Measurements from ENCODE around the gene SPPL3.

SPPL3 gene

GRCh38 chr12:120879102-120879501, 25.1 kb downstream of the SPPL3 start:
- no peak for DNase-seq (ENCODE audit: low read depth in 3 of 3, low spot score in 1 of 3)

- no peak for DNase-seq (ENCODE audit: low read depth in 3 of 3, low spot score in 1 of 3)
Observed at GRCh38 chr12:120874547-120875245, 29.5 kb downstream of the SPPL3 start.

DNA sequence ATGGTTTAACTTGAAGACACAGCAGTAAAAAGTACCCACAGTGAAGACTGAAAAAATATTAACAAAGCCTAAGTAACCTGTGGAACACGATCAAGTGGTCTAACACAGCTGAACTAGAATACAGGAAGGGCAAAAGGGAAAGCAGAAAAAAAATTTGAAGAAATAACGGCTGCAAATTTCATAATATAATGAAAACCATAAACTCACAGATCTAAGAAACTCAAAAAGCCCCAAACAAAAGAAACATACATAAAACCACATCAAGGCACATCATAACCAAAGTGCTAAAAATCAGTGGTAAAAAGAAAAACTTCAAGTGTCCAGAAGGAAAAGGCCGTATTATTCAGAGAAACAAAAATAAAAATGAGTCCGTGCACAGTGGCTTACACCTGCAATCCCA, 30.9 kb downstream of the SPPL3 start:
- DNase-seq (ENCODE audit: low read depth in 3 of 3, low spot score in 1 of 3), result no peak

DNA sequence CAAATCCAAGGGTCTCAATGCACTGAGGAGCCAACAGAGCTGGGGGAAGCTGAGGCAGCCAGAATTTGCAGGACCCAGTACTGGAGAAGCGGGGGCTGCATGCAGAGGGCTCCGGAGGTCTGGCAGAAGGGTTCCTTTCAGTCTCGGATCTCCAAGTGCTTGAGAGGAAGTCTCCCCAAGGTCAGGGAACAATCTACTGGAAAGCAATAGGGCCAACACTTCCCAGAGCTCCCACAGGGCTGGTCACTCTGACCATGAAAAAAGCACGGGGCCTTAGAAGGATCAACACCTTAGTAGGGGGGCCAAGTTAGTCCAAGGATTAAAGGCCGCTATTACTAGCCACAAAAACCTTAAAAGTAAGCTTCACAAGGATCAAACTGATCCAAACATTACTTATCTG, 31.7 kb downstream of the SPPL3 start:
- no peak for DNase-seq (ENCODE audit: low read depth in 3 of 3, low spot score in 1 of 3)

- DNase-seq (ENCODE audit: low read depth in 3 of 3, low spot score in 1 of 3), result no peak
Observed at GRCh38 chr12:120870415-120870814, 33.7 kb downstream of the SPPL3 start.

DNA sequence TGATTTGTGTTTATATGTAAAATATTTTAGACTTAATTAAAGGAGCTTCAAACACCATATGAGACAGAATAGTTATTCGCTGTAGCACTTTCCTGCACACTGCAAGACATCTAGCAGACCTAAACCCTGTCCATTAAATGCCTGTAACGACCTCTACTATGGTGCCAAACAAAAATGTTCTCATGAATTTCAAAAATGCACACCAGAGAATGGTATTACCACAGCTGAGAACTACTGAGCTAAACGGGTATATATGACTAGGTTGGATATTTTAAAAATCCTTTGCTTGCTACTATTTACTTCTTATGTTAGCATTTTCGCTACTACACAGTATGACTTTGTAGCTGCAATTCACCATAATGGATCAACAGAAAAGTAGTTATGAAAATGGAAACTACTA, 34.8 kb downstream of the SPPL3 start:
- no peak for DNase-seq (ENCODE audit: low read depth in 3 of 3, low spot score in 1 of 3)

- DNase-seq (ENCODE audit: low read depth in 3 of 3, low spot score in 1 of 3), result no peak
Observed at GRCh38 chr12:120866108-120866507, 38.0 kb downstream of the SPPL3 start.

DNA sequence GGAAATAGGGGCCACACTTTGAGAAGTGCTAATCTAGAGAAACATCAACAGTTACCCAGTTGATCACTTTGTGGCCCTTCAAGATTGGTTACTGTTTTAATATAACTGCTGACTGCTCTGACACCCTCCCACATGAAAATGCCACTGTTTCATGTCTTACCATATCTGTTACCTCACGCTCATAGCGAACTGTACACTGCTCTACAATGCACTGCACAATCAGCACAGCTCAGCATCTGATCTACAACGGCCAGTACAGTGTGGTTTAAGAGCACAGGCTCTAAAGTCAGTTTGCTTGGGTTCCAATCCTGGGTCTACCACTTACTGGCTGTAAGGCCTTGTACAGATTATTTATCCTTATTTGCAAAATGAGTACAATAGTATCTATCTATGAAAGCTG, 39.1 kb downstream of the SPPL3 start:
- DNase-seq (ENCODE audit: low read depth in 3 of 3, low spot score in 1 of 3), result no peak

GRCh38 chr12:120862664-120863063, 41.5 kb downstream of the SPPL3 start:
- no peak for DNase-seq (ENCODE audit: low read depth in 3 of 3, low spot score in 1 of 3)

GRCh38 chr12:120861074-120861795, 42.9 kb downstream of the SPPL3 start:
- DNase-seq (ENCODE audit: low read depth in 3 of 3, low spot score in 1 of 3), result no peak

DNA sequence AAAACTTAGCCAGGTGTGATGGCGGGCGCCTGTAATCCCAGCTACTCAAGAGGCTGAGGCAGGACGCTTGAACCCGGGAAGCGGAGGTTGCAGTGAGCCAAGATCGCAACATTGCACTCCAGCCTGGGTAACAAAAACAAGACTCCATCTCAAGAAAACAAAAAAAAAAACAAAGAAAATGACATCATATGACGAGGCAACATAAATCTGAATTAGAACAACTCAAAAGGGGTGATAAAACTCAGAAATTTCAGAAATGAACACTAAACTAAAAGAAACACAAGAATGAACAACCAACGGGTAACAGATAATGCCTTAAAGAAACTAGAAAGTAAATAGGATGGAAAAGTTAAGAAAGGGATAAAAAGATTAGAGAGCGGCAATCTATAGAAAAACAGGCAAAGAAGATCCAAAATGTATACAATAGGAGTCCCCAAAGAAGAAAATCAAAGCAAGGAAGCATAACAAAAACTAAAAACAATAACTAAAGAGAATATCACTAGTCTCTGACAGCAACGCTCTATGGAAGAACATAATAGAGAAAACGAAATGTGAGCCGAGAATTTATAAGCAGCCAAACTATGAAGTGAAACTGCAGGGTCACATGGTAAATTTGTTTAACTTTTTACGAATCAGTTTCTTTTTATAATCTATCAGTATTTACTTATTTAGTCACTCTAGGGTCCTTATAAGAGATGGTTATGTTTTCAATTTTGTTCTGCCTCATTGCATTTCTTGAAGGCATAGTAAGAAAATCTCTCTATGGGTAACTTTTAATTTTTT, 45.7 kb downstream of the SPPL3 start:
- no peak for DNase-seq (ENCODE audit: low read depth in 3 of 3, low spot score in 1 of 3)

- no peak for DNase-seq (ENCODE audit: low read depth in 3 of 3, low spot score in 1 of 3)
Observed at GRCh38 chr12:120856980-120857379, 47.2 kb downstream of the SPPL3 start.

- no peak for DNase-seq (ENCODE audit: low read depth in 3 of 3, low spot score in 1 of 3)
Observed at GRCh38 chr12:120855823-120856588, 48.2 kb downstream of the SPPL3 start.

GRCh38 chr12:120854804-120855203, 49.4 kb downstream of the SPPL3 start:
- DNase-seq (ENCODE audit: low read depth in 3 of 3, low spot score in 1 of 3), result no peak

GRCh38 chr12:120853188-120853587, 51.0 kb downstream of the SPPL3 start:
- no peak for DNase-seq (ENCODE audit: low read depth in 3 of 3, low spot score in 1 of 3)

- DNase-seq (ENCODE audit: low read depth in 3 of 3, low spot score in 1 of 3), result no peak
Observed at GRCh38 chr12:120851944-120852343, 52.2 kb downstream of the SPPL3 start.

GRCh38 chr12:120851444-120851843, 52.7 kb downstream of the SPPL3 start:
- no peak for DNase-seq (ENCODE audit: low read depth in 3 of 3, low spot score in 1 of 3)

DNA sequence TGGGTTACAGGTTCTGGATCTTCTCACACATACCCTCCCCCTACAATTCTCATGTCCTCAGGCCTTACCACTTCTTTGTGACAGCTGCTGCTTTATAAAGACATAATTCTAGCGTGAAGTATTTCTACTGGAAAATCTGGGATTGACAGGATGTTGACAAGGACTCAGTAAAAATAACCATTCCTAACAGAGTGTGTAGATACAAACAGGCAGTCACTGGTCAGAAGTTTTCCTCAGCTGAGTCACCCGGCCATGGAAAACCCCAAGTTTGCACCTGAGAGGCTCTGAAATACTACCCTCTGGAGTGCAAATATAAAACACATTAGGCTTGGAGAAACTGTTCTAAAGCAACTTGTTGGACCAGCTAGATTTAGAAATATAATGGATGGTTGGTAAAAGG, 54.4 kb downstream of the SPPL3 start:
- DNase-seq (ENCODE audit: low read depth in 3 of 3, low spot score in 1 of 3), result no peak

DNA sequence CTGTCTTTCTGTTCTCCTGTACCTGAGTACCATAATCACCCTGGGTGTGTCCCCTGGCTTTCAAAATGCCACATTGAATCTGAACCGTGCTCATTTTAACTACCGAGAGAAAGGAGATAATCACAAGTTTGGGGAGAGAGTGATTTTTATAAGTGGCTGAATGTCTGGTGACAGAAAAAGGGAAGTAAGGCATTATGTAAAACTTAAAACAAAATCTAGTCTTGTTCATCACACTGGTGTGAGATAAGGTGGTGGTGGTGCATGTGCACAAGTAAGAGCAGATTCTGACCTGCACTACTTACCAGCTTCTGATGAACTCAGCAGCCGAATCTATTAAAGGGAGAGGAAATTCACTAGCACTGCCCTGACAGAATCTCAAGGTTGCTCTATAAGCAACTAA, 56.3 kb downstream of the SPPL3 start:
- no peak for DNase-seq (ENCODE audit: low read depth in 3 of 3, low spot score in 1 of 3)

GRCh38 chr12:120847392-120847791, 56.8 kb downstream of the SPPL3 start:
- DNase-seq (ENCODE audit: low read depth in 3 of 3, low spot score in 1 of 3), result no peak

DNA sequence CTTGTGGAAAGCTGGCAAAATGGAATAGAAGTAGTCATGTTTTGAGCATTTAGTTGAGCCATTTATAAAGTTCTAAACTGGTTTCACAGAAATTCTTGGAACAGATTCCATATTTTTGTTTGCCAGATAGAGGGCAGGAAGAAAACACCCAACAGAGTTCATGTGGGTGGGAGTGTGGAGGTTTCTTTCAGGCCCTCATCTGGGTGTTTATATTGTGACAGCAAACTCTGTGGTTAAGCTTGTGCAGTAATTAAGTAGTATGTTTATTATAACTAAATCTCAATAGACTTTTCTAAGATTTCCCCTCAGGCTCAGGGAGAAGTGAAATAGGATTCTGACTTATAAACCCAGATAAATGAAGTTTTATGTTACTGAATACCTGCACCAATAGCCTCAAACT, 57.4 kb downstream of the SPPL3 start:
- DNase-seq (ENCODE audit: low read depth in 3 of 3, low spot score in 1 of 3), result no peak
